ENCODE measurements around the gene CYTL1. TPM values are rescaled to one million over a fixed set of nuclear protein-coding genes. Genes with fewer than 3 reads are reported as not detected.
"Not testable (repeated sequence)": the region's sequence is repeated elsewhere in the genome, so short reads cannot be mapped to it uniquely, and the experiment has no call there.

Gene CYTL1
- total and polyA plus RNA-seq, 7 donors: 0.54 to 3.6 (median 1.5) TPM; not detected in 2

- Histone ChIP-seq H3K27me3 (peaks cover 0 to 8% (median 0%) of the 10 kb centered on the region in 3 donors), H3K9me3 (no peaks in the 10 kb centered on the region), H3K4me1 (no peaks in the 10 kb centered on the region), H3K36me3 (no peaks in the 10 kb centered on the region), H3K4me3 (no peak overlapping the region), H3K27ac (no peak overlapping the region)
- TF ChIP-seq POLR2AphosphoS5 (IDR thresholded peaks at IDR 0.05) (no peak), EP300 (IDR thresholded peaks at IDR 0.05) (no peak), CTCF (IDR thresholded peaks at IDR 0.05) (no peak), POLR2A (IDR thresholded peaks at IDR 0.05) (no peak)
- no peak for DNase-seq
- WGBS, 2 donors: 52 to 72% methylated on average over 5 of the region's 5 CpGs
- intact Hi-C loops (cut with DNase I): no loop called here
Measured at GRCh38 chr4:5012244-5012898, 6.9 kb downstream of the CYTL1 start.

GRCh38 chr4:5010984-5011383 lies 8.3 kb downstream of the CYTL1 start:
- no peaks in the 10 kb centered on the region for H3K27me3 ChIP-seq
- H3K9me3 ChIP-seq: no peaks in the 10 kb centered on the region
- TF ChIP-seq POLR2A (IDR thresholded peaks at IDR 0.05) (no peak), EP300 (IDR thresholded peaks at IDR 0.05) (no peak), CTCF (IDR thresholded peaks at IDR 0.05) (no peak), POLR2AphosphoS5 (IDR thresholded peaks at IDR 0.05) (no peak)
- no peak overlapping the region for H3K4me3 ChIP-seq
- no peak for DNase-seq
- no peaks in the 10 kb centered on the region for H3K36me3 ChIP-seq
- no peaks in the 10 kb centered on the region for H3K4me1 ChIP-seq
- 91 to 93% methylated on average over 2 of the region's 2 CpGs for WGBS, 2 donors
- intact Hi-C loops (cut with DNase I): no loop called here
- no peak overlapping the region for H3K27ac ChIP-seq

GRCh38 chr4:5009796-5010195 lies 9.5 kb downstream of the CYTL1 start:
- H3K27me3 ChIP-seq: no peaks in the 10 kb centered on the region
- no peak for DNase-seq
- WGBS, 2 donors: 86 to 87% methylated on average over 3 of the region's 3 CpGs
- H3K36me3 ChIP-seq: no peaks in the 10 kb centered on the region
- no peak overlapping the region for H3K4me3 ChIP-seq
- TF ChIP-seq POLR2A (IDR thresholded peaks at IDR 0.05) (no peak), EP300 (IDR thresholded peaks at IDR 0.05) (no peak), POLR2AphosphoS5 (IDR thresholded peaks at IDR 0.05) (no peak), CTCF (IDR thresholded peaks at IDR 0.05) (no peak)
- no peaks in the 10 kb centered on the region for H3K4me1 ChIP-seq
- no peaks in the 10 kb centered on the region for H3K9me3 ChIP-seq
- intact Hi-C loops (cut with DNase I): no loop called here
- no peak overlapping the region for H3K27ac ChIP-seq

- H3K27me3 ChIP-seq; H3K4me1 ChIP-seq; intact Hi-C loops (cut with DNase I); H3K4me3 ChIP-seq; H3K27ac ChIP-seq; DNase-seq; H3K9me3 ChIP-seq; H3K36me3 ChIP-seq: not testable (repeated sequence)
- 82 to 86% methylated on average over 11 of the region's 11 CpGs for WGBS, 2 donors
Measured at GRCh38 chr4:5006932-5007331, 12.3 kb downstream of the CYTL1 start.

- H3K27me3 ChIP-seq: no peaks in the 10 kb centered on the region
- H3K4me3 ChIP-seq: no peak overlapping the region
- no peak overlapping the region for H3K27ac ChIP-seq
- no peaks in the 10 kb centered on the region for H3K36me3 ChIP-seq
- no peaks in the 10 kb centered on the region for H3K9me3 ChIP-seq
- intact Hi-C loops (cut with DNase I): no loop called here
- WGBS, 2 donors: 84 to 92% methylated on average over 8 of the region's 8 CpGs
- DNase-seq: no peak
- peaks cover 0 to 3% (median 0%) of the 10 kb centered on the region in 4 donors for H3K4me1 ChIP-seq
- TF ChIP-seq CTCF (IDR thresholded peaks at IDR 0.05): no peak
- TF ChIP-seq EP300 (IDR thresholded peaks at IDR 0.05): no peak
- no peak for TF ChIP-seq POLR2A (IDR thresholded peaks at IDR 0.05)
- TF ChIP-seq POLR2AphosphoS5 (IDR thresholded peaks at IDR 0.05): no peak
Measured at GRCh38 chr4:5004496-5004895, 14.8 kb downstream of the CYTL1 start.
